Esophagus muscularis mucosa (tissue), 3 donors: ENCODE results near the gene SCML2.

Source experiments
- CTCF ChIP-seq, 3 experiments: fragments of 200-600 bp in 2 of 3; fragments of 450-650 bp in 1 of 3; sonication (generic) in 2 of 3; IDR thresholded peaks; one replicate each; pipeline ENCODE4 v1.5.1; 2017 to 2019; ENCODE audit warnings: antibody characterized with exemption in 3 of 3, mild to moderate bottlenecking in 2 of 3, moderate library complexity in 1 of 3
- POLR2A ChIP-seq: fragments of 450-650 bp; IDR thresholded peaks from one replicate; pipeline ENCODE4 v1.6.1; 2017; ENCODE audit warnings: antibody characterized with exemption, moderate library complexity, mild to moderate bottlenecking, low read depth
- POLR2AphosphoS5 ChIP-seq, 2 donors: sonication (generic); formaldehyde crosslinking; IDR thresholded peaks; one replicate each; pipeline ENCODE4 v1.6.1; 2017; ENCODE audit warnings: antibody characterized with exemption in 2 of 2

DNA sequence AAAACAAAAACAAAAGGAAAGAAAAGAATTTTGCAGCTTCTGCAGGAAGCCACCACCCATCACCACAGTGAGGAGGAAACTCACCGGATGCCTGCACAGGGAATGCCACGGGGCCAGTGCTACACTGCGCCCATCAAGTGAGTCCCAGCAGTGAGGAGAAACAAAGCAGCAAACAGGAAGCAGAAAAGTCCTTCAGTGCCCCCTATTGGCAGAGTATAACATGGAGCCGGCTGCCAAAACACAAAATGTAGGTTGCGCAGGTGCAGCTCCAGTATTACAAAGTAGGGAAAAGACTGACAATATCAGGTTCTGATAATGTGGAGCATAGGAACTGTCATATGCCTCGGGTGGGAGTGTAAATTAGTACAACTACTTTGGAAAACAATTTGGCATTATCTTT lies 23.3 kb upstream of the SCML2 start:
- TF ChIP-seq CTCF (IDR thresholded peaks at IDR 0.05) (peak; percentile 28 to 46 (median 30)), POLR2AphosphoS5 (IDR thresholded peaks at IDR 0.05) (no peak), POLR2A (no peak)
